Measurements from ENCODE around the gene TFEB. TPM values are rescaled to one million over a fixed set of nuclear protein-coding genes. Genes with fewer than 3 reads are reported as not detected.

The TFEB gene
- total and polyA plus RNA-seq, 2 donors (not counting 1 experiment from before 2014, with no cell fraction given): 1.9 to 7.6 TPM

GRCh38 chr6:41645007-41645618 lies 90.3 kb downstream of the TFEB start:
- H3K79me2 ChIP-seq (ENCODE audit: control insufficient read depth, insufficient read depth, low read length): no peaks in the 10 kb centered on the region
- no peaks in the 10 kb centered on the region for H4K20me1 ChIP-seq (ENCODE audit: control insufficient read depth, extremely low read depth, insufficient read depth, low read length)
- no peak for DNase-seq (ENCODE audit: low read depth in 2 of 2)
- peaks cover 22% of the 10 kb centered on the region for H3K27me3 ChIP-seq (ENCODE audit: control insufficient read depth, insufficient read depth, low read length)
- H3K9me3 ChIP-seq (ENCODE audit: control insufficient read depth, insufficient read depth, low read depth, low read length): no peaks in the 10 kb centered on the region
- no peak overlapping the region for H3K4me3 ChIP-seq (replicated peaks in 1 of 4; ENCODE audit: control extremely low read depth in 1 of 4, insufficient read depth in 1 of 4, low read depth in 3 of 4, low read length in 4 of 4)
- H3K4me1 ChIP-seq (ENCODE audit: control insufficient read depth, extremely low read depth, insufficient read depth, low read length): no peaks in the 10 kb centered on the region
- H3K27ac ChIP-seq (ENCODE audit: insufficient read depth, low read length): no peak overlapping the region
- no peak overlapping the region for H3K4me2 ChIP-seq (ENCODE audit: extremely low read depth, insufficient read depth, low read length)
- no peak for TF ChIP-seq CTCF (conservative IDR thresholded peaks at IDR 0.05 in 1 of 2, IDR thresholded peaks at IDR 0.05 in 1 of 2; ENCODE audit: low read depth in 1 of 2, low read length in 2 of 2)
- no peak for TF ChIP-seq EZH2 (IDR thresholded peaks at IDR 0.05; ENCODE audit: low read length, missing control alignments)
- no peak overlapping the region for H2AFZ ChIP-seq (ENCODE audit: low read length)
- H3K9ac ChIP-seq (ENCODE audit: insufficient read depth, low read length): no peak overlapping the region
- H3K36me3 ChIP-seq (ENCODE audit: control insufficient read depth, insufficient read depth, low read length): no peaks in the 10 kb centered on the region

GRCh38 chr6:41644297-41644879 lies 91.0 kb downstream of the TFEB start:
- H3K9me3 ChIP-seq (ENCODE audit: control insufficient read depth, insufficient read depth, low read depth, low read length): no peaks in the 10 kb centered on the region
- no peak overlapping the region for H3K4me2 ChIP-seq (ENCODE audit: extremely low read depth, insufficient read depth, low read length)
- no peak overlapping the region for H2AFZ ChIP-seq (ENCODE audit: low read length)
- peaks cover 29% of the 10 kb centered on the region for H3K27me3 ChIP-seq (ENCODE audit: control insufficient read depth, insufficient read depth, low read length)
- DNase-seq (ENCODE audit: low read depth in 2 of 2): no peak
- H3K4me3 ChIP-seq (replicated peaks in 1 of 4; ENCODE audit: control extremely low read depth in 1 of 4, insufficient read depth in 1 of 4, low read depth in 3 of 4, low read length in 4 of 4): no peak overlapping the region
- no peaks in the 10 kb centered on the region for H3K36me3 ChIP-seq (ENCODE audit: control insufficient read depth, insufficient read depth, low read length)
- no peak for TF ChIP-seq EZH2 (IDR thresholded peaks at IDR 0.05; ENCODE audit: low read length, missing control alignments)
- no peak for TF ChIP-seq CTCF (conservative IDR thresholded peaks at IDR 0.05 in 1 of 2, IDR thresholded peaks at IDR 0.05 in 1 of 2; ENCODE audit: low read depth in 1 of 2, low read length in 2 of 2)
- H4K20me1 ChIP-seq (ENCODE audit: control insufficient read depth, extremely low read depth, insufficient read depth, low read length): no peaks in the 10 kb centered on the region
- H3K4me1 ChIP-seq (ENCODE audit: control insufficient read depth, extremely low read depth, insufficient read depth, low read length): no peaks in the 10 kb centered on the region
- no peak overlapping the region for H3K9ac ChIP-seq (ENCODE audit: insufficient read depth, low read length)
- no peaks in the 10 kb centered on the region for H3K79me2 ChIP-seq (ENCODE audit: control insufficient read depth, insufficient read depth, low read length)
- no peak overlapping the region for H3K27ac ChIP-seq (ENCODE audit: insufficient read depth, low read length)

- Histone ChIP-seq H3K27ac (ENCODE audit: insufficient read depth, low read length) (no peak overlapping the region), H2AFZ (ENCODE audit: low read length) (no peak overlapping the region), H3K9me3 (ENCODE audit: control insufficient read depth, insufficient read depth, low read depth, low read length) (no peaks in the 10 kb centered on the region), H3K79me2 (ENCODE audit: control insufficient read depth, insufficient read depth, low read length) (no peaks in the 10 kb centered on the region), H3K36me3 (ENCODE audit: control insufficient read depth, insufficient read depth, low read length) (no peaks in the 10 kb centered on the region), H3K9ac (ENCODE audit: insufficient read depth, low read length) (no peak overlapping the region), H3K27me3 (ENCODE audit: control insufficient read depth, insufficient read depth, low read length) (peaks cover 34% of the 10 kb centered on the region), H3K4me3 (replicated peaks in 1 of 4; ENCODE audit: control extremely low read depth in 1 of 4, insufficient read depth in 1 of 4, low read depth in 3 of 4, low read length in 4 of 4) (no peak overlapping the region), H3K4me1 (ENCODE audit: control insufficient read depth, extremely low read depth, insufficient read depth, low read length) (no peaks in the 10 kb centered on the region), H3K4me2 (ENCODE audit: extremely low read depth, insufficient read depth, low read length) (no peak overlapping the region), H4K20me1 (ENCODE audit: control insufficient read depth, extremely low read depth, insufficient read depth, low read length) (no peaks in the 10 kb centered on the region)
- DNase-seq (ENCODE audit: low read depth in 2 of 2): no peak
- no peak for TF ChIP-seq EZH2 (IDR thresholded peaks at IDR 0.05; ENCODE audit: low read length, missing control alignments)
- TF ChIP-seq CTCF (conservative IDR thresholded peaks at IDR 0.05 in 1 of 2, IDR thresholded peaks at IDR 0.05 in 1 of 2; ENCODE audit: low read depth in 1 of 2, low read length in 2 of 2): no peak
Measured at GRCh38 chr6:41643899-41644269, 91.5 kb downstream of the TFEB start.
